ENCODE measurements around the gene JAK2.
"Not testable (repeated sequence)": the region's sequence is repeated elsewhere in the genome, so short reads cannot be mapped to it uniquely, and the experiment has no call there.

JAK2 gene

GRCh38 chr9:4937446-4937845 is 47.6 kb upstream of the JAK2 start:
- no peak for DNase-seq (ENCODE audit: low read depth in 1 of 2, low spot score in 1 of 2)
- Histone ChIP-seq H3K4me3 (replicated peaks; ENCODE audit: insufficient read depth, low read length) (no peak overlapping the region), H3K27me3 (ENCODE audit: insufficient read depth, poor library complexity, severe bottlenecking) (no peaks in the 10 kb centered on the region), H3K27ac (replicated peaks) (no peak overlapping the region)
- TF ChIP-seq POLR2AphosphoS5 (IDR thresholded peaks at IDR 0.05; ENCODE audit: low read depth), result no peak
- TF ChIP-seq SPI1 (IDR thresholded peaks at IDR 0.05; ENCODE audit: borderline replicate concordance, low read depth), result no peak
- TF ChIP-seq REST (IDR thresholded peaks at IDR 0.05; ENCODE audit: insufficient replicate concordance, low read depth), result no peak
- TF ChIP-seq CTCF (IDR thresholded peaks at IDR 0.05; ENCODE audit: insufficient read depth, low read length), result no peak
- TF ChIP-seq GABPA (IDR thresholded peaks at IDR 0.05; ENCODE audit: low read depth), result no peak

GRCh38 chr9:4938496-4938895 is 46.6 kb upstream of the JAK2 start:
- no peak for TF ChIP-seq POLR2AphosphoS5 (IDR thresholded peaks at IDR 0.05; ENCODE audit: low read depth)
- no peak for TF ChIP-seq SPI1 (IDR thresholded peaks at IDR 0.05; ENCODE audit: borderline replicate concordance, low read depth)
- TF ChIP-seq GABPA (IDR thresholded peaks at IDR 0.05; ENCODE audit: low read depth), result no peak
- no peak for TF ChIP-seq REST (IDR thresholded peaks at IDR 0.05; ENCODE audit: insufficient replicate concordance, low read depth)
- no peak for TF ChIP-seq CTCF (IDR thresholded peaks at IDR 0.05; ENCODE audit: insufficient read depth, low read length)
- Histone ChIP-seq H3K27me3 (ENCODE audit: insufficient read depth, poor library complexity, severe bottlenecking) (no peaks in the 10 kb centered on the region), H3K4me3 (replicated peaks; ENCODE audit: insufficient read depth, low read length) (no peak overlapping the region), H3K27ac (replicated peaks) (peak overlapping the region; percentile 45)
- no peak for DNase-seq (ENCODE audit: low read depth in 1 of 2, low spot score in 1 of 2)

GRCh38 chr9:4939118-4939561 is 45.9 kb upstream of the JAK2 start:
- TF ChIP-seq REST (IDR thresholded peaks at IDR 0.05; ENCODE audit: insufficient replicate concordance, low read depth), result no peak
- TF ChIP-seq POLR2AphosphoS5 (IDR thresholded peaks at IDR 0.05; ENCODE audit: low read depth), result peak; percentile 59; the same call in 1 of the 2 replicates
- TF ChIP-seq SPI1 (IDR thresholded peaks at IDR 0.05; ENCODE audit: borderline replicate concordance, low read depth), result peak; percentile 97
- Histone ChIP-seq H3K27me3 (ENCODE audit: insufficient read depth, poor library complexity, severe bottlenecking) (no peaks in the 10 kb centered on the region), H3K27ac (replicated peaks) (peak overlapping the region; percentile 45), H3K4me3 (replicated peaks; ENCODE audit: insufficient read depth, low read length) (no peak overlapping the region)
- DNase-seq (ENCODE audit: low read depth in 1 of 2, low spot score in 1 of 2), result peak; percentile 78 to 86

- H3K4me3 ChIP-seq (replicated peaks; ENCODE audit: insufficient read depth, low read length); H3K27me3 ChIP-seq (ENCODE audit: insufficient read depth, poor library complexity, severe bottlenecking): not testable (repeated sequence)
- peak in 1 of 2 experiments; percentile 31 for DNase-seq (ENCODE audit: low read depth in 1 of 2, low spot score in 1 of 2)
- peak overlapping the region; percentile 42 for H3K27ac ChIP-seq (replicated peaks)
These were observed 42.9 kb upstream of the JAK2 start for GRCh38 chr9:4942042-4942691.
